CD14-positive monocyte (primary cell): ENCODE results near the gene THEMIS. TPM values are rescaled to one million over a fixed set of nuclear protein-coding genes. Genes with fewer than 3 reads are reported as not detected.

Source experiments
- DNase-seq, 3 donors: peaks; one replicate each; pipeline ENCODE4 v3.0.0-alpha.2; 2011 to 2022
- H2AFZ ChIP-seq: 2 replicates; pipeline ENCODE4 v1.6.0; 2012; ENCODE audit warnings: mild to moderate bottlenecking, low read depth, low read length, inconsistent platforms; ENCODE audit not compliant: insufficient read depth, poor library complexity, severe bottlenecking
- H3K27ac ChIP-seq, 2 donors: 1 replicate in 1 of 2; 2 replicates in 1 of 2; pipeline ENCODE4 v1.5.1; 2012 to 2013; ENCODE audit warnings: low read length in 2 of 2, control low read depth in 1 of 2, inconsistent platforms in 1 of 2, low read depth in 1 of 2, mild to moderate bottlenecking in 1 of 2
- H3K27me3 ChIP-seq, 2 donors: one replicate each; pipeline versions ENCODE4 v1.6.0 to v1.6.1; 2011 to 2013; ENCODE audit warnings: low read length in 2 of 2; ENCODE audit not compliant: control insufficient read depth in 2 of 2, insufficient read depth in 2 of 2
- H3K36me3 ChIP-seq, 2 donors: replicated peaks in 1 of 2; 1 replicate in 1 of 2; 2 replicates in 1 of 2; pipeline versions ENCODE4 v1.5.1 to v1.6.1; 2012 to 2013; ENCODE audit warnings: low read length in 2 of 2, control low read depth in 1 of 2, inconsistent platforms in 1 of 2, mild to moderate bottlenecking in 1 of 2; ENCODE audit not compliant: insufficient read depth in 2 of 2, control insufficient read depth in 1 of 2
- H3K4me1 ChIP-seq, 2 donors: 1 replicate in 1 of 2; 2 replicates in 1 of 2; pipeline versions ENCODE4 v1.5.1 to v1.6.1; 2012 to 2013; ENCODE audit warnings: low read length in 2 of 2, control low read depth in 1 of 2, inconsistent platforms in 1 of 2, mild to moderate bottlenecking in 1 of 2, moderate library complexity in 1 of 2; ENCODE audit not compliant: insufficient read depth in 2 of 2, control insufficient read depth in 1 of 2
- H3K4me2 ChIP-seq: replicated peaks from 2 replicates; pipeline ENCODE3; 2012; ENCODE audit warnings: low read length, moderate library complexity, mild to moderate bottlenecking; ENCODE audit not compliant: poor library complexity, severe bottlenecking; ENCODE audit errors: extremely low read depth
- H3K4me3 ChIP-seq, 3 experiments: fragments of 200-600 bp in 1 of 3; sonication (generic) in 1 of 3; replicated peaks in 1 of 3; 1 replicate in 2 of 3; 2 replicates in 1 of 3; pipeline ENCODE4 v1.5.1; 2011 to 2013; ENCODE audit warnings: low read length in 3 of 3, mild to moderate bottlenecking in 3 of 3, control low read depth in 2 of 3, low read depth in 2 of 3, inconsistent platforms in 1 of 3, moderate library complexity in 1 of 3
- H3K79me2 ChIP-seq: 2 replicates; pipeline ENCODE4 v1.6.0; 2012; ENCODE audit warnings: mild to moderate bottlenecking, control low read depth, inconsistent platforms, low read length, moderate library complexity; ENCODE audit not compliant: insufficient read depth
- H3K9ac ChIP-seq: 2 replicates; pipeline ENCODE4 v1.6.0; 2017; ENCODE audit warnings: low read length, mild to moderate bottlenecking; ENCODE audit not compliant: insufficient read depth, poor library complexity, severe bottlenecking
- H3K9me3 ChIP-seq, 2 donors: replicated peaks in 1 of 2; 1 replicate in 1 of 2; 2 replicates in 1 of 2; pipeline versions ENCODE4 v1.5.1 to v1.6.1; 2012 to 2013; ENCODE audit warnings: low read length in 2 of 2, control low read depth in 1 of 2; ENCODE audit not compliant: control insufficient read depth in 1 of 2, insufficient read depth in 1 of 2
- H4K20me1 ChIP-seq: 2 replicates; pipeline ENCODE4 v1.6.0; 2012; ENCODE audit warnings: mild to moderate bottlenecking, low read length, control low read depth, moderate library complexity; ENCODE audit not compliant: insufficient read depth
- H3K27ac Mint-ChIP-seq, 7 donors: one replicate each; pipeline ENCODE4 v1.8.0; 2020; ENCODE audit warnings: mild to moderate bottlenecking in 7 of 7, mixed read lengths in 7 of 7, moderate library complexity in 6 of 7, inconsistent platforms in 2 of 7
- H3K27me3 Mint-ChIP-seq, 3 donors: one replicate each; pipeline ENCODE4 v1.8.0; 2021 to 2022; ENCODE audit warnings: low read depth in 3 of 3, mild to moderate bottlenecking in 3 of 3, mixed read lengths in 3 of 3, moderate library complexity in 3 of 3, inconsistent platforms in 1 of 3
- H3K36me3 Mint-ChIP-seq, 2 donors: one replicate each; pipeline ENCODE4 v1.8.0; 2020; ENCODE audit warnings: mixed read lengths in 2 of 2, inconsistent platforms in 1 of 2, mild to moderate bottlenecking in 1 of 2
- H3K4me1 Mint-ChIP-seq: one replicate; pipeline ENCODE4 v1.8.0; 2020; ENCODE audit warnings: mild to moderate bottlenecking, mixed read lengths
- H3K4me3 Mint-ChIP-seq, 2 donors: one replicate each; pipeline ENCODE4 v1.8.0; 2020; ENCODE audit warnings: mild to moderate bottlenecking in 2 of 2, mixed read lengths in 2 of 2, moderate library complexity in 1 of 2
- H3K9me3 Mint-ChIP-seq, 7 donors: one replicate each; pipeline ENCODE4 v1.8.0; 2020 to 2022; ENCODE audit warnings: mixed read lengths in 7 of 7, mild to moderate bottlenecking in 6 of 7, moderate library complexity in 6 of 7, inconsistent platforms in 2 of 7
- WGBS: methylation state at CpG from one replicate; pipeline ENCODE4 v1.1.5; 2013; ENCODE audit warnings: missing lambda C conversion rate; ENCODE audit not compliant: insufficient coverage; 5-methylcytosine and 5-hydroxymethylcytosine counted together
- intact Hi-C, 2 donors: fragments of 100-400 bp; cut with micrococcal nuclease; formaldehyde crosslinking; loops; one replicate each; pipeline versions ENCODE4 v1.15.0 to v1.15.1; 2023
- polyA plus RNA-seq, 3 donors: library from polyadenylated mRNA; depleted of rRNA in 1 of 3; unstranded in 2 of 3; stranded (reverse) in 1 of 3; fragments of 300-500 nt in 2 of 3; fragments of >200 nt in 1 of 3; fragmentation: Illumina TruSeq in 2 of 3; gene quantifications; 1 replicate in 2 of 3; 2 replicates in 1 of 3; pipeline ENCODE4 v1.2.3, GENCODE V29; 2012 to 2021
- TF ChIP-seq, protein P1 (sequence below): fragments of 200-600 bp; IDR thresholded peaks from one replicate; pipeline ENCODE4 v1.8.0; 2022; ENCODE audit warnings: antibody characterized with exemption, mild to moderate bottlenecking

The THEMIS gene
- polyA plus RNA-seq, 3 donors = 0.13 to 0.16 TPM; not detected in 1

DNA sequence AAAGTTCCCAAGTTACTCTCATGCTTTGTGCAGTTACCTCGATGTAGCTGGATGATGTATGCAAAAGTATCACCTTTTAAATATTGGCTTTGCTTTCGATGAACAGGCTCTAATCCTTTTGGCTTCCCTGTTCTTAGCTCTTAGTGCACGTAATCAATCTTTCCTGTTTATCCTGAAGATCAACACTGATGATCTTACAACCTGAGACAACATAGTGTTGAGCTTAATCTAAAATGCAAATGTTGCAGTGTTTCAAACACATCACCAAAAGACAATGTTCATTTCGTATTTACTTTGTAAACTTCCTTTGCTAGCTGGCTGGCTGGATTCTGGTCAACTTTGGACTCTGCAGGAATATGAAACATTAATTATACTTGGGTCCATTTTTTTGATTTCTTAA lies 132.1 kb downstream of the THEMIS start:
- H3K36me3 Mint-ChIP-seq = no peaks in the 10 kb centered on the region
- no peaks in the 10 kb centered on the region for H3K9me3 ChIP-seq
- H3K27ac ChIP-seq = no peak overlapping the region
- 100% methylated on average over 1 of the region's 4 CpGs for WGBS
- no peaks in the 10 kb centered on the region for H3K36me3 ChIP-seq
- H3K27me3 Mint-ChIP-seq = peaks cover 0 to 2% (median 0%) of the 10 kb centered on the region in 3 donors
- no peaks in the 10 kb centered on the region for H3K27me3 ChIP-seq
- no peak for DNase-seq
- no peak overlapping the region for H3K4me3 Mint-ChIP-seq
- TF ChIP-seq, protein P1, sequence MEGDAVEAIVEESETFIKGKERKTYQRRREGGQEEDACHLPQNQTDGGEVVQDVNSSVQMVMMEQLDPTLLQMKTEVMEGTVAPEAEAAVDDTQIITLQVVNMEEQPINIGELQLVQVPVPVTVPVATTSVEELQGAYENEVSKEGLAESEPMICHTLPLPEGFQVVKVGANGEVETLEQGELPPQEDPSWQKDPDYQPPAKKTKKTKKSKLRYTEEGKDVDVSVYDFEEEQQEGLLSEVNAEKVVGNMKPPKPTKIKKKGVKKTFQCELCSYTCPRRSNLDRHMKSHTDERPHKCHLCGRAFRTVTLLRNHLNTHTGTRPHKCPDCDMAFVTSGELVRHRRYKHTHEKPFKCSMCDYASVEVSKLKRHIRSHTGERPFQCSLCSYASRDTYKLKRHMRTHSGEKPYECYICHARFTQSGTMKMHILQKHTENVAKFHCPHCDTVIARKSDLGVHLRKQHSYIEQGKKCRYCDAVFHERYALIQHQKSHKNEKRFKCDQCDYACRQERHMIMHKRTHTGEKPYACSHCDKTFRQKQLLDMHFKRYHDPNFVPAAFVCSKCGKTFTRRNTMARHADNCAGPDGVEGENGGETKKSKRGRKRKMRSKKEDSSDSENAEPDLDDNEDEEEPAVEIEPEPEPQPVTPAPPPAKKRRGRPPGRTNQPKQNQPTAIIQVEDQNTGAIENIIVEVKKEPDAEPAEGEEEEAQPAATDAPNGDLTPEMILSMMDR = no peak
- peaks cover 0 to 6% (median 0%) of the 10 kb centered on the region in 7 donors for H3K9me3 Mint-ChIP-seq
- no peaks in the 10 kb centered on the region for H4K20me1 ChIP-seq
- H2AFZ ChIP-seq = no peak overlapping the region
- H3K27ac Mint-ChIP-seq = no peak overlapping the region
- intact Hi-C loops = no loop called here
- H3K4me3 ChIP-seq = no peak overlapping the region
- H3K4me1 Mint-ChIP-seq = no peaks in the 10 kb centered on the region
- no peaks in the 10 kb centered on the region for H3K4me1 ChIP-seq
- no peak overlapping the region for H3K9ac ChIP-seq
- no peaks in the 10 kb centered on the region for H3K79me2 ChIP-seq
- H3K4me2 ChIP-seq = no peak overlapping the region

GRCh38 chr6:127768223-127768622 lies 132.6 kb downstream of the THEMIS start:
- H4K20me1 ChIP-seq = no peaks in the 10 kb centered on the region
- H3K9me3 Mint-ChIP-seq = peaks cover 0 to 6% (median 0%) of the 10 kb centered on the region in 7 donors
- H3K36me3 Mint-ChIP-seq = no peaks in the 10 kb centered on the region
- intact Hi-C loops = no loop called here
- no peaks in the 10 kb centered on the region for H3K4me1 Mint-ChIP-seq
- no peak overlapping the region for H3K4me2 ChIP-seq
- no peak overlapping the region for H2AFZ ChIP-seq
- H3K4me3 Mint-ChIP-seq = no peak overlapping the region
- H3K9me3 ChIP-seq = no peaks in the 10 kb centered on the region
- H3K27me3 Mint-ChIP-seq = peaks cover 0 to 2% (median 0%) of the 10 kb centered on the region in 3 donors
- DNase-seq = no peak
- WGBS = no CpG with 5 or more reads among the region's 3 CpGs
- no peak overlapping the region for H3K27ac Mint-ChIP-seq
- H3K9ac ChIP-seq = no peak overlapping the region
- H3K79me2 ChIP-seq = no peaks in the 10 kb centered on the region
- TF ChIP-seq, protein P1 = no peak
- no peaks in the 10 kb centered on the region for H3K27me3 ChIP-seq
- H3K36me3 ChIP-seq = no peaks in the 10 kb centered on the region
- H3K4me3 ChIP-seq = no peak overlapping the region
- H3K4me1 ChIP-seq = no peaks in the 10 kb centered on the region
- no peak overlapping the region for H3K27ac ChIP-seq
